DMS 273 treated with DMSO at 0.1 percent for 48 hours (cell line): ENCODE results near the gene BRCA2.
"Not testable (repeated sequence)": the region's sequence is repeated elsewhere in the genome, so short reads cannot be mapped to it uniquely, and the experiment has no call there.

Experiments
- DNase-seq: peaks from one replicate; lab custom pipeline; 2025; lab: John Stamatoyannopoulos, UW

Gene BRCA2

GRCh38 chr13:32310134-32310706 is 5.1 kb upstream of the BRCA2 start:
- no peak for DNase-seq

- no peak for DNase-seq
These were observed 4.0 kb upstream of the BRCA2 start for GRCh38 chr13:32311188-32311897.

GRCh38 chr13:32314271-32315237 is 754 bp upstream of the BRCA2 start:
- DNase-seq, result no peak

- no peak for DNase-seq
These were observed 676 bp downstream of the BRCA2 start for GRCh38 chr13:32316028-32316339.

GRCh38 chr13:32316501-32316900 is 1.2 kb downstream of the BRCA2 start:
- DNase-seq, result no peak

GRCh38 chr13:32317716-32318465 is 2.6 kb downstream of the BRCA2 start:
- no peak for DNase-seq

- DNase-seq, result no peak
These were observed 5.2 kb downstream of the BRCA2 start for GRCh38 chr13:32320528-32320927.

GRCh38 chr13:32323912-32324311 is 8.6 kb downstream of the BRCA2 start:
- no peak for DNase-seq

- no peak for DNase-seq
These were observed 15.1 kb downstream of the BRCA2 start for GRCh38 chr13:32330441-32330840.

- no peak for DNase-seq
These were observed 19.4 kb downstream of the BRCA2 start for GRCh38 chr13:32334671-32335070.

- DNase-seq, result no peak
These were observed 25.6 kb downstream of the BRCA2 start for GRCh38 chr13:32340914-32341313.

- DNase-seq, result no peak
These were observed 32.3 kb downstream of the BRCA2 start for GRCh38 chr13:32347651-32348050.

- DNase-seq, result not testable (repeated sequence)
These were observed 35.6 kb downstream of the BRCA2 start for GRCh38 chr13:32350839-32351441.

- no peak for DNase-seq
These were observed 38.7 kb downstream of the BRCA2 start for GRCh38 chr13:32354040-32354439.

- DNase-seq, result not testable (repeated sequence)
These were observed 40.6 kb downstream of the BRCA2 start for GRCh38 chr13:32355935-32356334.

GRCh38 chr13:32362574-32362973 is 47.3 kb downstream of the BRCA2 start:
- no peak for DNase-seq

GRCh38 chr13:32370805-32371204 is 55.5 kb downstream of the BRCA2 start:
- DNase-seq, result no peak

- DNase-seq, result no peak
These were observed 61.5 kb downstream of the BRCA2 start for GRCh38 chr13:32376642-32377415.

- no peak for DNase-seq
These were observed 62.7 kb downstream of the BRCA2 start for GRCh38 chr13:32378012-32378411.

- no peak for DNase-seq
These were observed 66.2 kb downstream of the BRCA2 start for GRCh38 chr13:32381539-32381938.
